SU-DHL-6 (cell line): Measurements from ENCODE around the gene MYLK3.

Source experiments
- H2AFZ ChIP-seq: fragments of 200-600 bp; sonication (generic); 2 replicates; pipeline ENCODE4 v1.6.1; 2014; ENCODE audit warnings: low read depth, mild to moderate bottlenecking, moderate library complexity, mixed read lengths, antibody characterized with exemption, low read length; ENCODE audit not compliant: severe bottlenecking
- H3F3A ChIP-seq: fragments of 200-600 bp; shearing (Covaris generic); 2 replicates; pipeline ENCODE4 v1.6.0; 2016; ENCODE audit warnings: antibody characterized with exemption, mild to moderate bottlenecking; ENCODE audit not compliant: insufficient read depth
- H3K27ac ChIP-seq: fragments of 200-600 bp; sonication (generic); 2 replicates; pipeline ENCODE4 v1.5.1; 2016; ENCODE audit warnings: low read depth, mild to moderate bottlenecking, low read length, moderate library complexity, mixed read lengths
- H3K27me3 ChIP-seq: fragments of 200-600 bp; sonication (generic), shearing (Covaris generic); 2 replicates; pipeline ENCODE4 v1.6.0; 2014; ENCODE audit warnings: mild to moderate bottlenecking, low read length
- H3K36me3 ChIP-seq: fragments of 200-600 bp; sonication (generic); 2 replicates; pipeline ENCODE4 v1.6.1; 2014; ENCODE audit warnings: mild to moderate bottlenecking, low read length, mixed read lengths
- H3K4me2 ChIP-seq: fragments of 300-600, 200-600 bp; shearing (Covaris generic), sonication (generic); 2 replicates; pipeline ENCODE4 v1.6.0; 2014; ENCODE audit warnings: low read length, low read depth, mild to moderate bottlenecking; ENCODE audit not compliant: poor library complexity, severe bottlenecking
- H3K4me3 ChIP-seq: fragments of 200-600 bp; sonication (generic); 2 replicates; pipeline ENCODE4 v1.5.1; 2014; ENCODE audit warnings: antibody characterized with exemption, low read length, mild to moderate bottlenecking, mixed read lengths; ENCODE audit not compliant: insufficient read depth, poor library complexity, severe bottlenecking
- H3K79me2 ChIP-seq: fragments of 200-600 bp; sonication (generic); 2 replicates; pipeline ENCODE4 v1.6.1; 2014; ENCODE audit warnings: mild to moderate bottlenecking, low read length, moderate library complexity; ENCODE audit not compliant: insufficient read depth
- H3K9ac ChIP-seq: fragments of 200-600 bp; sonication (generic); 2 replicates; pipeline ENCODE4 v1.7.0; 2014; ENCODE audit warnings: mild to moderate bottlenecking, low read length
- H3K9me2 ChIP-seq: fragments of 200-600 bp; sonication (generic); replicated peaks from 2 replicates; pipeline ENCODE4 v1.6.1; 2014; ENCODE audit warnings: low read length; ENCODE audit not compliant: insufficient read depth
- H3K9me3 ChIP-seq: fragments of 200-600 bp; sonication (generic); 2 replicates; pipeline ENCODE4 v1.6.1; 2014; ENCODE audit warnings: low read length, mixed read lengths; ENCODE audit not compliant: insufficient read depth
- H4K20me1 ChIP-seq: fragments of 200-600 bp; sonication (generic); 2 replicates; pipeline ENCODE4 v1.6.1; 2014; ENCODE audit warnings: low read depth, mild to moderate bottlenecking, antibody characterized with exemption, low read length, moderate library complexity, mixed read lengths
- EZH2phosphoT487 ChIP-seq: fragments of 200-600 bp; sonication (generic), shearing (Covaris generic); conservative IDR thresholded peaks from 2 replicates; pipeline ENCODE4 v1.6.1; 2018; ENCODE audit warnings: mild to moderate bottlenecking, antibody characterized with exemption, low read length, moderate library complexity, mixed read lengths
- TF ChIP-seq, protein P1 (sequence below): fragments of 200-600 bp; sonication (generic); IDR thresholded peaks from one replicate; pipeline ENCODE4 v1.5.1; 2017; ENCODE audit warnings: antibody characterized with exemption, mild to moderate bottlenecking, low read length, moderate library complexity; ENCODE audit not compliant: insufficient read depth, poor library complexity, severe bottlenecking

The MYLK3 gene

DNA sequence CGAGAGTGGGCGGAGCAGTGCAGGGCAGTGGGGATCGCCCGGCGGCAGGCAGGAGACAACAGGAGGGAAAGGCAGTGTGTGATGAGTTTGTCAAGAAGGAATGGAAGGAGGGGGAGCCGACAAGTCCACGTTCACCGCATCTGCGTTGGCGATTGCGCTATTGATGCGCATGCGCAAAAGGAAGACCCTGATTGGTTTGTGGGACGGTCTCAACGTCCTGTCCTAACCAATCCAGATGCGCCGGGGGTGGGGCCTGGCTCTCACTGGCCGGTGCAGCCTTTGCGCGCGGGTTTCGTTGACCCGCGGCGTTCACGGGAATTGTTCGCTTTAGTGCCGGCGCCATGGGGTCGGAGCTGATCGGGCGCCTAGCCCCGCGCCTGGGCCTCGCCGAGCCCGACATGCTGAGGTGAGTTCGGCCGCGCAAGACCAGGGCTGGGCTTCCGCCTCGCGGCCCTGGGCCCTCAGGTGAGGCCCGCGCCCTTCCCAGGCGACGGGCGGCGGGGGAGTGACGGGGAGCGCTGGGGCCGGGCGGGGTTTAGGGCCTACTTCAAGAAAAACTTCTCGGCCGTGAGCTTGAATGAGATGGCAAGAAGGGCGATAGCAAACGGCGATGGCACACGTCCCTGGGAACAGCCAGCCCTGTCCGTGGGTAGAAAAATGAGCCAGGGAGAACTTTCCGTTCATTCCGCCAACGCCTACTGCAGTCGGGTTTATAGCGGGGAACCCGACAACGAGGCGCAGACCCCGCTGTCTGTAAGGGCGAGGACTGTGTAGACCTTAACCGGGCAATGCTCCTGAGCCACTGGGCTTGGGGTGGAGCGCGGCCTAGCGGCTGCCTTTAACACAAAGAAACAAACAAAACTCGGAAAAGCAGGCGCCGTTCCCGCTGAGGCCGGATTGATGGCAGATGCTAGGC is 58.5 kb downstream of the MYLK3 start, which contains the start of gene ORC6:
TSS of gene ORC6 (plus strand) at position 295 of the 916 bp plus-strand sequence. CDS start at position 342, 47 bp downstream.
- peak within 1 kb of the TSS; percentile 76 for H3K9ac ChIP-seq
- peaks cover 70% of the 10 kb centered on the region for H3K79me2 ChIP-seq
- peak within 1 kb of the TSS; percentile 89 for H3K4me2 ChIP-seq
- peak within 1 kb of the TSS; percentile 93 for H3K27ac ChIP-seq
- peaks cover 25% of the 10 kb centered on the region for H4K20me1 ChIP-seq
- H3K36me3 ChIP-seq: peaks cover 23% of the 10 kb centered on the region
- H3K27me3 ChIP-seq: no peaks in the 10 kb centered on the region
- no peaks in the 10 kb centered on the region for H3K9me3 ChIP-seq
- peaks cover 8% of the 10 kb centered on the region; the same call in 1 of the 2 replicates for H3F3A ChIP-seq
- peak within 1 kb of the TSS; percentile 99 for H3K4me3 ChIP-seq
- H2AFZ ChIP-seq: peak within 1 kb of the TSS; percentile 92
- H3K9me2 ChIP-seq: no peaks in the 10 kb centered on the region
- TF ChIP-seq, protein P1, sequence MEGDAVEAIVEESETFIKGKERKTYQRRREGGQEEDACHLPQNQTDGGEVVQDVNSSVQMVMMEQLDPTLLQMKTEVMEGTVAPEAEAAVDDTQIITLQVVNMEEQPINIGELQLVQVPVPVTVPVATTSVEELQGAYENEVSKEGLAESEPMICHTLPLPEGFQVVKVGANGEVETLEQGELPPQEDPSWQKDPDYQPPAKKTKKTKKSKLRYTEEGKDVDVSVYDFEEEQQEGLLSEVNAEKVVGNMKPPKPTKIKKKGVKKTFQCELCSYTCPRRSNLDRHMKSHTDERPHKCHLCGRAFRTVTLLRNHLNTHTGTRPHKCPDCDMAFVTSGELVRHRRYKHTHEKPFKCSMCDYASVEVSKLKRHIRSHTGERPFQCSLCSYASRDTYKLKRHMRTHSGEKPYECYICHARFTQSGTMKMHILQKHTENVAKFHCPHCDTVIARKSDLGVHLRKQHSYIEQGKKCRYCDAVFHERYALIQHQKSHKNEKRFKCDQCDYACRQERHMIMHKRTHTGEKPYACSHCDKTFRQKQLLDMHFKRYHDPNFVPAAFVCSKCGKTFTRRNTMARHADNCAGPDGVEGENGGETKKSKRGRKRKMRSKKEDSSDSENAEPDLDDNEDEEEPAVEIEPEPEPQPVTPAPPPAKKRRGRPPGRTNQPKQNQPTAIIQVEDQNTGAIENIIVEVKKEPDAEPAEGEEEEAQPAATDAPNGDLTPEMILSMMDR: peak; percentile 72
- no peak for TF ChIP-seq EZH2phosphoT487

- Histone ChIP-seq H3K79me2 (peaks cover 79% of the 10 kb centered on the region), H3K36me3 (peaks cover 21% of the 10 kb centered on the region), H3K4me2 (peak within 1 kb of the TSS; percentile 89), H3K27me3 (no peaks in the 10 kb centered on the region), H3K9me3 (no peaks in the 10 kb centered on the region), H3K4me3 (peak within 1 kb of the TSS; percentile 99), H2AFZ (peak within 1 kb of the TSS; percentile 92), H3K9ac (peak within 1 kb of the TSS; percentile 76), H3K27ac (peak within 1 kb of the TSS; percentile 93), H3K9me2 (no peaks in the 10 kb centered on the region), H4K20me1 (peaks cover 29% of the 10 kb centered on the region), H3F3A (0 out of 2 replicates have a peak, but pooled peaks cover 8% of the 10 kb centered on the region)
- TF ChIP-seq, protein P1: no peak
- TF ChIP-seq EZH2phosphoT487: no peak
Observed at GRCh38 chr16:46688654-46689364, 59.3 kb downstream of the MYLK3 start, which contains the start of gene VPS35. Gene VPS35, minus strand, starts transcription at chr16:46689178. Its CDS starts 45 bp downstream, at chr16:46689133.

DNA sequence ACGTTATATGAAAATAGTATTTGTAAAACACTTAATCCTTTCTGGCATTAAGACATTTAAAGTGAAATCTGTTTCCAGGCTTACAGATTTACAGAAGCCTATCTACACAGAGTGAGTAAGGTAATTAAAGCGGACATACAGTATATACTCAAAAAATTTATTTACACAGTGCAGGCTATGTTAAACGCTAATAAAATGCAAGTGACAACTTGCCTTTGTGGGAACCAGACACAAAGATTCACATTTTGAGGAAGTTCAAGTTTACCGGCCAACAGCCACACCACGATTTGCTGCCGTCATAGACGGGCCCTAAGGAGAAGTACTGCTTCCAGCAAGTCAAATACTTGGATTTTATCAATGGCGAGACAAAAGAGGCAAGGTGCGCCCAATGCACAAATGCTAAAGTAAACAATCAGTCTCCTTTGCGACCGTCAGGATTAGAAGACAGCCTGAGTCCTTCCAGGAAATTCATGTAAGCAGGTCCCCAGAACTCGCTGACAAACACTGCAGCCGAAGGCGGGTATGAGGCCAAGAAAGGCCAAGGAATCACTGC is 60.0 kb downstream of the MYLK3 start:
- Histone ChIP-seq H3K4me2 (peak overlapping the region; percentile 66), H3K79me2 (peaks cover 84% of the 10 kb centered on the region), H3K9me3 (no peaks in the 10 kb centered on the region), H3K9me2 (no peaks in the 10 kb centered on the region), H4K20me1 (peaks cover 29% of the 10 kb centered on the region), H3K9ac (peak overlapping the region; percentile 76), H3K27me3 (no peaks in the 10 kb centered on the region), H2AFZ (peak overlapping the region; percentile 92), H3K36me3 (peaks cover 18% of the 10 kb centered on the region), H3K27ac (peak overlapping the region; percentile 93), H3F3A (0 out of 2 replicates have a peak, but pooled peaks cover 8% of the 10 kb centered on the region), H3K4me3 (peak overlapping the region; percentile 99)
- TF ChIP-seq, protein P1: peak; percentile 36
- no peak for TF ChIP-seq EZH2phosphoT487
